Measurements from ENCODE around the gene SYN1. TPM values are rescaled to one million over a fixed set of nuclear protein-coding genes. Genes with fewer than 3 reads are reported as not detected.

Gene SYN1
- total RNA-seq, 1 donor from 2014 or later, result 5.7 TPM

- Histone ChIP-seq H3K9me3 (no peaks in the 10 kb centered on the region), H3K27me3 (no peaks in the 10 kb centered on the region), H3K36me3 (no peaks in the 10 kb centered on the region), H3K4me1 (no peaks in the 10 kb centered on the region), H3K4me3 (no peak overlapping the region), H3K27ac (no peak overlapping the region)
- DNase-seq (ENCODE audit: low spot score in 2 of 2), result no peak
- intact Hi-C loops (cut with DNase I), result no loop called here
- TF ChIP-seq, protein P1, sequence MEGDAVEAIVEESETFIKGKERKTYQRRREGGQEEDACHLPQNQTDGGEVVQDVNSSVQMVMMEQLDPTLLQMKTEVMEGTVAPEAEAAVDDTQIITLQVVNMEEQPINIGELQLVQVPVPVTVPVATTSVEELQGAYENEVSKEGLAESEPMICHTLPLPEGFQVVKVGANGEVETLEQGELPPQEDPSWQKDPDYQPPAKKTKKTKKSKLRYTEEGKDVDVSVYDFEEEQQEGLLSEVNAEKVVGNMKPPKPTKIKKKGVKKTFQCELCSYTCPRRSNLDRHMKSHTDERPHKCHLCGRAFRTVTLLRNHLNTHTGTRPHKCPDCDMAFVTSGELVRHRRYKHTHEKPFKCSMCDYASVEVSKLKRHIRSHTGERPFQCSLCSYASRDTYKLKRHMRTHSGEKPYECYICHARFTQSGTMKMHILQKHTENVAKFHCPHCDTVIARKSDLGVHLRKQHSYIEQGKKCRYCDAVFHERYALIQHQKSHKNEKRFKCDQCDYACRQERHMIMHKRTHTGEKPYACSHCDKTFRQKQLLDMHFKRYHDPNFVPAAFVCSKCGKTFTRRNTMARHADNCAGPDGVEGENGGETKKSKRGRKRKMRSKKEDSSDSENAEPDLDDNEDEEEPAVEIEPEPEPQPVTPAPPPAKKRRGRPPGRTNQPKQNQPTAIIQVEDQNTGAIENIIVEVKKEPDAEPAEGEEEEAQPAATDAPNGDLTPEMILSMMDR (IDR thresholded peaks at IDR 0.05), result no peak
Observed at GRCh38 chrX:47625365-47625764, 5.7 kb upstream of the SYN1 start.

DNA sequence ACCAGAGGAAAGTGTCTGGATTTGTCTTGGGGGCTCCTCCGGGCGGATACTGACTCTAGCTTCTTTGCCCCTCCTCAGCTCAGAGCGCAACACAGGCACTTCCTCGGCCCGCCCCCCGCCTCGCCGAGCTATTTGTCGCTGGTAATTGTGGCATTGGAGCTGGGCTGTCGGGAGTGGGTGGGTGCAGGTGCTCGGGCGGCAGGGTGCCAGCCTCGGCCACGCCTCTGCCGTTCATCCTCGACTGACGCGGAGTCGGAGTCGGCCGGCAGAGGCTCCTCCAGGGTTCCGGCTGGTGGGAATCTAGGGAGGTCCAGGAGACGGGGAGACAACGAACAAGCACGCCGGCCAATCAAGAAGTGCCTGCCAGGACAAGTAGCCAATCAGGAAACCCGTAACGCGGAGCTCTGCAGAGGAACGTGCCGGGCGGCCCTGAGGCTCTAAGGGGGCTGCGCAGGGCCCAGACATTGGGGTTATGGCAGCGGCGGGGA lies 3.9 kb upstream of the SYN1 start:
- H3K9me3 ChIP-seq, result no peaks in the 10 kb centered on the region
- H3K27ac ChIP-seq, result no peak overlapping the region
- intact Hi-C loops (cut with DNase I), result no loop called here
- no peaks in the 10 kb centered on the region for H3K4me1 ChIP-seq
- no peaks in the 10 kb centered on the region for H3K27me3 ChIP-seq
- TF ChIP-seq, protein P1 (IDR thresholded peaks at IDR 0.05), result no peak
- no peaks in the 10 kb centered on the region for H3K36me3 ChIP-seq
- H3K4me3 ChIP-seq, result peak overlapping the region; percentile 10 to 21
- DNase-seq (ENCODE audit: low spot score in 2 of 2), result peak in 1 of 2 donors; percentile 61

DNA sequence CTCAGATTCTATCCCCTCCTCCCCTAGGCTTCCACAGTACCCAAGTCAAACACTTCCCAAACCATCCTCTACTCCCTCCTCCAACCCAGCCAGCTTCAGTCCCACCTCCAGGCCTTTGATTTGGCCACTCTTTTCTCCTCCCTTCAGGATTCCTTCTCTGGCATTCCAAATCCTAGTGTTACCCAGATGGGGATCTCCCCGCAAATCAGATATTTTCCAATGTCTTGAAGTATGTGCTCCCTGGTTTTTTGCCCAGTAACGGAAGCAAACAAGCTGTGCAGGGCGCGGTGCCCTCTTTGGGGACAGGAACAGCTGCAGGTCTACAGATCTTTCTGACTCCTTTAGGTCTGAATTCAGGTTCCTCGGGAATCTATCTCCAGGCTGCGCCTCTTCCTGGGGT lies 2.2 kb upstream of the SYN1 start:
- H3K9me3 ChIP-seq, result no peaks in the 10 kb centered on the region
- intact Hi-C loops (cut with DNase I), result no loop called here
- H3K36me3 ChIP-seq, result no peaks in the 10 kb centered on the region
- DNase-seq (ENCODE audit: low spot score in 2 of 2), result no peak
- no peaks in the 10 kb centered on the region for H3K4me1 ChIP-seq
- no peak overlapping the region for H3K4me3 ChIP-seq
- TF ChIP-seq, protein P1 (IDR thresholded peaks at IDR 0.05), result no peak
- H3K27me3 ChIP-seq, result no peaks in the 10 kb centered on the region
- H3K27ac ChIP-seq, result no peak overlapping the region

DNA sequence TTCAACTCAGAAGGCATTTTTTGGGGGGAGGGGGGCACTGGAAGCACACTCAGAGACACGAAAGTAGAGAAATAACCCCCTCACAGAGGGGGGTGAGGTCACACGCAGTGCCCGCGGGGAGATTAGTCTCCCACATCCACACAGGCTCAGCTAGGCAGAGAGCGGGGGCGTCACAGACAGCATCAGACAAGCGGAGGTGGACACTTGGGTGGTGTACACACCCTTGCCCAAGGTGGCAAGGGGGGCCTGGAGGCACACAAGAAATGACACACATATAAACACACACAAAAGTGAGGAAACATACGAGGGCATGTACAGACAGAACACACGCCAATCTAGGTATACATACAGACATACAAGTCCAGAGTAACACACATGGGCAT lies 637 bp upstream of the SYN1 start:
- Histone ChIP-seq H3K27ac (no peak overlapping the region), H3K4me3 (no peak overlapping the region), H3K4me1 (no peaks in the 10 kb centered on the region), H3K9me3 (no peaks in the 10 kb centered on the region), H3K27me3 (no peaks in the 10 kb centered on the region), H3K36me3 (no peaks in the 10 kb centered on the region)
- TF ChIP-seq, protein P1 (IDR thresholded peaks at IDR 0.05), result no peak
- intact Hi-C loops (cut with DNase I), result no loop called here
- no peak for DNase-seq (ENCODE audit: low spot score in 2 of 2)

GRCh38 chrX:47618923-47619485 lies 653 bp downstream of the SYN1 start:
- intact Hi-C loops (cut with DNase I), result no loop called here
- TF ChIP-seq, protein P1 (IDR thresholded peaks at IDR 0.05), result no peak
- Histone ChIP-seq H3K27me3 (no peaks in the 10 kb centered on the region), H3K27ac (no peak overlapping the region), H3K4me1 (no peaks in the 10 kb centered on the region), H3K4me3 (peak overlapping the region; percentile 9 to 59), H3K9me3 (no peaks in the 10 kb centered on the region), H3K36me3 (no peaks in the 10 kb centered on the region)
- DNase-seq (ENCODE audit: low spot score in 2 of 2), result no peak

GRCh38 chrX:47614618-47615017 lies 5.0 kb downstream of the SYN1 start:
- Histone ChIP-seq H3K9me3 (no peaks in the 10 kb centered on the region), H3K4me1 (no peaks in the 10 kb centered on the region), H3K27ac (no peak overlapping the region), H3K36me3 (no peaks in the 10 kb centered on the region), H3K27me3 (no peaks in the 10 kb centered on the region), H3K4me3 (no peak overlapping the region)
- no peak for DNase-seq (ENCODE audit: low spot score in 2 of 2)
- TF ChIP-seq, protein P1 (IDR thresholded peaks at IDR 0.05), result no peak
- intact Hi-C loops (cut with DNase I), result no loop called here

Data from ascending aorta (tissue), 2 donors.